NT2/D1 (cell line): ENCODE measurements around the gene USB1.

Experiments
- YY1 ChIP-seq: IDR thresholded peaks from 2 replicates; pipeline ENCODE4 v1.6.1; 2011; ENCODE audit not compliant: insufficient read length, insufficient read depth
- ZNF274 ChIP-seq: IDR thresholded peaks from 2 replicates; pipeline ENCODE4 v1.6.1; 2011; ENCODE audit warnings: mild to moderate bottlenecking, low read depth, low read length

- TF ChIP-seq ZNF274, result no peak
- TF ChIP-seq YY1, result no peak
Measured at GRCh38 chr16:58063377-58064076, 62.3 kb downstream of the USB1 start.
